ENCODE measurements around the gene OSBPL6. TPM values are rescaled to one million over a fixed set of nuclear protein-coding genes. Genes with fewer than 3 reads are reported as not detected.
"Not testable (repeated sequence)": the region's sequence is repeated elsewhere in the genome, so short reads cannot be mapped to it uniquely, and the experiment has no call there.

Gene OSBPL6
- total RNA-seq, 1 donor from 2014 or later = 1.7 TPM

GRCh38 chr2:178422097-178422496, 227.8 kb downstream of the OSBPL6 start:
- DNase-seq (ENCODE audit: extremely low read depth, low read depth, low spot score) = no peak

- DNase-seq (ENCODE audit: extremely low read depth, low read depth, low spot score) = not testable (repeated sequence)
Measured at GRCh38 chr2:178423746-178424145, 229.4 kb downstream of the OSBPL6 start.

- DNase-seq (ENCODE audit: extremely low read depth, low read depth, low spot score) = no peak
Measured at GRCh38 chr2:178425255-178425827, 231.0 kb downstream of the OSBPL6 start.

- no peak for DNase-seq (ENCODE audit: extremely low read depth, low read depth, low spot score)
Measured at GRCh38 chr2:178426388-178426787, 232.1 kb downstream of the OSBPL6 start.

GRCh38 chr2:178427458-178427857, 233.1 kb downstream of the OSBPL6 start:
- no peak for DNase-seq (ENCODE audit: extremely low read depth, low read depth, low spot score)

- no peak for DNase-seq (ENCODE audit: extremely low read depth, low read depth, low spot score)
Measured at GRCh38 chr2:178428396-178428806, 234.1 kb downstream of the OSBPL6 start.

- no peak for DNase-seq (ENCODE audit: extremely low read depth, low read depth, low spot score)
Measured at GRCh38 chr2:178429336-178429735, 235.0 kb downstream of the OSBPL6 start.

- no peak for DNase-seq (ENCODE audit: extremely low read depth, low read depth, low spot score)
Measured at GRCh38 chr2:178436662-178437061, 242.3 kb downstream of the OSBPL6 start.

- no peak for DNase-seq (ENCODE audit: extremely low read depth, low read depth, low spot score)
Measured at GRCh38 chr2:178441426-178441825, 247.1 kb downstream of the OSBPL6 start.

GRCh38 chr2:178448968-178449661, 254.8 kb downstream of the OSBPL6 start:
- no peak for DNase-seq (ENCODE audit: extremely low read depth, low read depth, low spot score)

GRCh38 chr2:178449700-178450523, 255.6 kb downstream of the OSBPL6 start:
- no peak for DNase-seq (ENCODE audit: extremely low read depth, low read depth, low spot score)

- no peak for DNase-seq (ENCODE audit: extremely low read depth, low read depth, low spot score)
Measured at GRCh38 chr2:178450524-178450773, 256.1 kb downstream of the OSBPL6 start.

GRCh38 chr2:178450774-178451525, 256.6 kb downstream of the OSBPL6 start, which contains the start of the genes PJVK and PRKRA:
PJVK (plus strand) TSS chr2:178451378; CDS start chr2:178453410, 2,032 bp downstream.
PRKRA (minus strand) TSS chr2:178451175; CDS start chr2:178451030, 145 bp downstream.
- peak; percentile 42 for DNase-seq (ENCODE audit: extremely low read depth, low read depth, low spot score)

- DNase-seq (ENCODE audit: extremely low read depth, low read depth, low spot score) = no peak
Measured at GRCh38 chr2:178452334-178452733, 258.0 kb downstream of the OSBPL6 start.

Other genes with a start within 250 kb of the OSBPL6 start
- gene PDE11A, start 121.7 kb upstream of the OSBPL6 start, total RNA-seq = 0.48 TPM in 1 of 2 replicates, not detected in the other
- gene RBM45, start 82.1 kb upstream of the OSBPL6 start, total RNA-seq = 9.3 and 16.1 TPM in 2 replicates